ENCODE data around the gene FAM241B. TPM values are rescaled to one million over a fixed set of nuclear protein-coding genes. Genes with fewer than 3 reads are reported as not detected.

FAM241B gene
- total RNA-seq, 1 donor from 2014 or later = 50.1 TPM

GRCh38 chr10:69641261-69641980 is 11.4 kb downstream of the FAM241B start:
- no peak overlapping the region for H3K4me3 Mint-ChIP-seq (ENCODE audit: unreplicated experiment)
- no peak for TF ChIP-seq CTCF (IDR thresholded peaks at IDR 0.05; ENCODE audit: partially characterized antibody, unreplicated experiment)

GRCh38 chr10:69642747-69643146 is 12.7 kb downstream of the FAM241B start:
- no peak overlapping the region for H3K4me3 Mint-ChIP-seq (ENCODE audit: unreplicated experiment)
- no peak for TF ChIP-seq CTCF (IDR thresholded peaks at IDR 0.05; ENCODE audit: partially characterized antibody, unreplicated experiment)
- peaks cover 27% of the 10 kb centered on the region for H3K4me1 Mint-ChIP-seq (ENCODE audit: low read depth, unreplicated experiment)
- no peaks in the 10 kb centered on the region for H3K36me3 Mint-ChIP-seq (ENCODE audit: unreplicated experiment)
- no peak for DNase-seq
- peaks cover 12% of the 10 kb centered on the region for H3K27me3 Mint-ChIP-seq (ENCODE audit: unreplicated experiment)
- H3K9me3 Mint-ChIP-seq (ENCODE audit: unreplicated experiment) = peaks cover 1% of the 10 kb centered on the region
- no peak overlapping the region for H3K27ac Mint-ChIP-seq (ENCODE audit: unreplicated experiment)

More at GRCh38 chr10:69641261-69641980, 11.4 kb downstream of the FAM241B start:
- Mint-ChIP-seq H3K9me3 (ENCODE audit: unreplicated experiment) (peaks cover 1% of the 10 kb centered on the region), H3K36me3 (ENCODE audit: unreplicated experiment) (no peaks in the 10 kb centered on the region), H3K4me1 (ENCODE audit: low read depth, unreplicated experiment) (peaks cover 16% of the 10 kb centered on the region), H3K27me3 (ENCODE audit: unreplicated experiment) (peaks cover 7% of the 10 kb centered on the region), H3K27ac (ENCODE audit: unreplicated experiment) (no peak overlapping the region)
- DNase-seq = no peak

- Mint-ChIP-seq H3K27ac (ENCODE audit: unreplicated experiment) (no peak overlapping the region), H3K27me3 (ENCODE audit: unreplicated experiment) (peaks cover 14% of the 10 kb centered on the region), H3K4me1 (ENCODE audit: low read depth, unreplicated experiment) (peaks cover 31% of the 10 kb centered on the region), H3K4me3 (ENCODE audit: unreplicated experiment) (no peak overlapping the region), H3K36me3 (ENCODE audit: unreplicated experiment) (no peaks in the 10 kb centered on the region), H3K9me3 (ENCODE audit: unreplicated experiment) (peaks cover 1% of the 10 kb centered on the region)
- DNase-seq = no peak
- TF ChIP-seq CTCF (IDR thresholded peaks at IDR 0.05; ENCODE audit: partially characterized antibody, unreplicated experiment) = no peak
These were observed 14.0 kb downstream of the FAM241B start for GRCh38 chr10:69643779-69644657.

DNA sequence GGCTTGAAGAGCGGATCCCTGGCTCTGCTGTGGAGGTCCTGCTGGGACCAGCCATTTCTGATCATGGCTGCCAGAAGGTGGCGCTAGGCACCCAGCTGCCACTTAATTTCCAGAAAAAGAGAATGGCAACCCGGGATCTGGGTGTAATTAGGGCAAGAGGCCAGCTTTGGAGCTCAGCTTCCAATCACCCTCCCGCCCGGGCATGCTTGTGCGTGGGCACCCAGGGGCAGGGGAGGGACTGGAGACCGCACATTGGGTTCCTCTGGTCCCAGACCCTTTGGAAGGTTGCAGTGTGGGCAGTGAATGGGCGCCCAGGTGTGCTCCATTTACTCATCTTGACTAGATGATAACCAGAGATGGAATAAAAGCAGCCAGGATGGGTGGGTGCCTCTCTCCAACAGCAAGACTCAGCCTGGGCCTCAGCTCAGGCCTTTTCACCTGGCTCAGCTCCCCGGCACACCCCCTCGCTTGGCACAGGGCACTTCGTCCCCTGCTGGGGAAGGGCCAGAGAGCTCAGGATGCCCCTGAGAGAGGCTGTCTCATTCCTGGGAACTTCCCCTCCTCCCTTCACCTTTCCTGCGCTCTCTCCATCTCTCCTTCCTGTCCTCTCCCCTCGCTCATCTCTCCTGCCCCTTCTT is 14.7 kb downstream of the FAM241B start:
- Mint-ChIP-seq H3K9me3 (ENCODE audit: unreplicated experiment) (peaks cover 1% of the 10 kb centered on the region), H3K4me1 (ENCODE audit: low read depth, unreplicated experiment) (peaks cover 34% of the 10 kb centered on the region)

More for the DNA sequence above, 14.7 kb downstream of the FAM241B start:
- no peak overlapping the region for H3K27ac Mint-ChIP-seq (ENCODE audit: unreplicated experiment)
- H3K36me3 Mint-ChIP-seq (ENCODE audit: unreplicated experiment) = no peaks in the 10 kb centered on the region
- peaks cover 14% of the 10 kb centered on the region for H3K27me3 Mint-ChIP-seq (ENCODE audit: unreplicated experiment)
- peak; percentile 87 for DNase-seq
- peak; percentile 86 for TF ChIP-seq CTCF (IDR thresholded peaks at IDR 0.05; ENCODE audit: partially characterized antibody, unreplicated experiment)
- H3K4me3 Mint-ChIP-seq (ENCODE audit: unreplicated experiment) = peak overlapping the region; percentile 53
